HG02763 (cell line): ENCODE measurements around the gene ITGA4.

Experiments
- ATAC-seq: cut with Tn5 transposase; IDR thresholded peaks from one replicate; pipeline ENCODE4 v1.9.1; 2021; ENCODE audit warnings: mild to moderate bottlenecking, moderate library complexity; ENCODE audit not compliant: unreplicated experiment

The ITGA4 gene

GRCh38 chr2:181570833-181571661 is 113.9 kb downstream of the ITGA4 start:
- ATAC-seq: no peak

- no peak for ATAC-seq
Observed at GRCh38 chr2:181573140-181573736, 116.1 kb downstream of the ITGA4 start.

GRCh38 chr2:181574321-181574720 is 117.1 kb downstream of the ITGA4 start:
- no peak for ATAC-seq

- ATAC-seq: no peak
Observed at GRCh38 chr2:181575024-181575649, 118.0 kb downstream of the ITGA4 start.

- ATAC-seq: no peak
Observed at GRCh38 chr2:181575650-181576025, 118.5 kb downstream of the ITGA4 start.

- ATAC-seq: no peak
Observed at GRCh38 chr2:181576431-181576830, 119.2 kb downstream of the ITGA4 start.

GRCh38 chr2:181578829-181579228 is 121.6 kb downstream of the ITGA4 start:
- ATAC-seq: no peak

- ATAC-seq: no peak
Observed at GRCh38 chr2:181581534-181581933, 124.3 kb downstream of the ITGA4 start.

GRCh38 chr2:181585732-181586131 is 128.5 kb downstream of the ITGA4 start:
- no peak for ATAC-seq
